ENCODE results near the gene TIMM21. TPM values are rescaled to one million over a fixed set of nuclear protein-coding genes. Genes with fewer than 3 reads are reported as not detected.

Gene TIMM21
- total and polyA plus RNA-seq, 5 donors from 2014 or later, result 8.8 to 20.0 (median 15.6) TPM

GRCh38 chr18:74148543-74149070, 284 bp downstream of the TIMM21 start:
- Mint-ChIP-seq H3K4me1 (peaks cover 17 to 62% (median 38%) of the 10 kb centered on the region in 4 donors), H3K4me3 (peak overlapping the region; percentile 95 to 99 (median 97)), H3K9me3 (peaks cover 0 to 2% (median 0%) of the 10 kb centered on the region in 7 donors), H3K36me3 (peaks cover 15% of the 10 kb centered on the region), H3K27me3 (peaks cover 12% of the 10 kb centered on the region), H3K27ac (peak overlapping the region; percentile 98 to 100 (median 100))
- H3K27ac ChIP-seq (ENCODE audit: insufficient read depth, low read length, poor library complexity, severe bottlenecking), result peak overlapping the region; percentile 97
- no peak for DNase-seq
- H3K27me3 ChIP-seq (ENCODE audit: control insufficient read depth, insufficient read depth, low read length), result no peaks in the 10 kb centered on the region
- H3K4me3 ChIP-seq (ENCODE audit: low read depth, low read length), result peak overlapping the region; percentile 100
- H3K4me1 ChIP-seq (ENCODE audit: control insufficient read depth, insufficient read depth, low read length, poor library complexity, severe bottlenecking), result peaks cover 22% of the 10 kb centered on the region
- peaks cover 3% of the 10 kb centered on the region for H3K36me3 ChIP-seq (ENCODE audit: control insufficient read depth, insufficient read depth, low read length)
- ATAC-seq (ENCODE audit: low read depth in 2 of 2), result no peak
- H3K9me3 ChIP-seq (ENCODE audit: control insufficient read depth in 2 of 2, low read length in 2 of 2), result no peaks in the 10 kb centered on the region

- Histone ChIP-seq H3K27ac (ENCODE audit: insufficient read depth, low read length, poor library complexity, severe bottlenecking) (no peak overlapping the region), H3K4me1 (ENCODE audit: control insufficient read depth, insufficient read depth, low read length, poor library complexity, severe bottlenecking) (peaks cover 22% of the 10 kb centered on the region), H3K27me3 (ENCODE audit: control insufficient read depth, insufficient read depth, low read length) (no peaks in the 10 kb centered on the region), H3K9me3 (ENCODE audit: control insufficient read depth in 2 of 2, low read length in 2 of 2) (no peaks in the 10 kb centered on the region), H3K36me3 (ENCODE audit: control insufficient read depth, insufficient read depth, low read length) (peaks cover 9% of the 10 kb centered on the region), H3K4me3 (ENCODE audit: low read depth, low read length) (peak overlapping the region; percentile 100)
- Mint-ChIP-seq H3K27ac (peak overlapping the region in 2 of 3 donors; percentile 65 to 100), H3K4me1 (peaks cover 17 to 62% (median 39%) of the 10 kb centered on the region in 4 donors), H3K9me3 (peaks cover 0 to 2% (median 0%) of the 10 kb centered on the region in 7 donors), H3K4me3 (peak overlapping the region; percentile 62 to 96 (median 78)), H3K27me3 (peaks cover 12% of the 10 kb centered on the region), H3K36me3 (peaks cover 19% of the 10 kb centered on the region)
- DNase-seq, result no peak
- no peak for ATAC-seq (ENCODE audit: low read depth in 2 of 2)
Observed at GRCh38 chr18:74149878-74150277, 1.6 kb downstream of the TIMM21 start.

- Histone ChIP-seq H3K4me1 (ENCODE audit: control insufficient read depth, insufficient read depth, low read length, poor library complexity, severe bottlenecking) (peaks cover 16% of the 10 kb centered on the region), H3K9me3 (ENCODE audit: control insufficient read depth in 2 of 2, low read length in 2 of 2) (no peaks in the 10 kb centered on the region), H3K4me3 (ENCODE audit: low read depth, low read length) (no peak overlapping the region), H3K27ac (ENCODE audit: insufficient read depth, low read length, poor library complexity, severe bottlenecking) (no peak overlapping the region), H3K27me3 (ENCODE audit: control insufficient read depth, insufficient read depth, low read length) (no peaks in the 10 kb centered on the region), H3K36me3 (ENCODE audit: control insufficient read depth, insufficient read depth, low read length) (peaks cover 27% of the 10 kb centered on the region)
- H3K4me1 Mint-ChIP-seq, result peaks cover 17 to 52% (median 36%) of the 10 kb centered on the region in 4 donors
- H3K27ac Mint-ChIP-seq, result no peak overlapping the region
- H3K9me3 Mint-ChIP-seq, result peaks cover 0 to 2% (median 0%) of the 10 kb centered on the region in 7 donors
- peak overlapping the region in 2 of 4 donors; percentile 44 to 79 for H3K4me3 Mint-ChIP-seq
- peaks cover 34% of the 10 kb centered on the region for H3K36me3 Mint-ChIP-seq
- ATAC-seq (ENCODE audit: low read depth in 2 of 2) (no peak), DNase-seq (no peak)
- peaks cover 6% of the 10 kb centered on the region for H3K27me3 Mint-ChIP-seq
Observed at GRCh38 chr18:74152270-74152669, 3.9 kb downstream of the TIMM21 start.

GRCh38 chr18:74152857-74153256, 4.5 kb downstream of the TIMM21 start:
- Histone ChIP-seq H3K36me3 (ENCODE audit: control insufficient read depth, insufficient read depth, low read length) (peaks cover 33% of the 10 kb centered on the region), H3K4me3 (ENCODE audit: low read depth, low read length) (no peak overlapping the region), H3K9me3 (ENCODE audit: control insufficient read depth in 2 of 2, low read length in 2 of 2) (no peaks in the 10 kb centered on the region), H3K27ac (ENCODE audit: insufficient read depth, low read length, poor library complexity, severe bottlenecking) (no peak overlapping the region), H3K27me3 (ENCODE audit: control insufficient read depth, insufficient read depth, low read length) (no peaks in the 10 kb centered on the region), H3K4me1 (ENCODE audit: control insufficient read depth, insufficient read depth, low read length, poor library complexity, severe bottlenecking) (peaks cover 13% of the 10 kb centered on the region)
- Mint-ChIP-seq H3K27me3 (peaks cover 3% of the 10 kb centered on the region), H3K36me3 (peaks cover 35% of the 10 kb centered on the region), H3K4me3 (peak overlapping the region in 1 of 4 donors; percentile 79), H3K4me1 (peaks cover 17 to 47% (median 33%) of the 10 kb centered on the region in 4 donors), H3K27ac (no peak overlapping the region), H3K9me3 (no peaks in the 10 kb centered on the region)
- no peak for DNase-seq
- ATAC-seq (ENCODE audit: low read depth in 2 of 2), result no peak

- Mint-ChIP-seq H3K36me3 (peaks cover 40% of the 10 kb centered on the region), H3K27ac (no peak overlapping the region)
Observed at GRCh38 chr18:74153377-74153776, 5.1 kb downstream of the TIMM21 start.

GRCh38 chr18:74153793-74154192, 5.5 kb downstream of the TIMM21 start:
- H3K4me1 ChIP-seq (ENCODE audit: control insufficient read depth, insufficient read depth, low read length, poor library complexity, severe bottlenecking), result peaks cover 11% of the 10 kb centered on the region
- H3K9me3 ChIP-seq (ENCODE audit: control insufficient read depth in 2 of 2, low read length in 2 of 2), result no peaks in the 10 kb centered on the region
- Mint-ChIP-seq H3K4me1 (peaks cover 13 to 40% (median 28%) of the 10 kb centered on the region in 4 donors), H3K27me3 (no peaks in the 10 kb centered on the region), H3K4me3 (no peak overlapping the region), H3K27ac (no peak overlapping the region), H3K36me3 (peaks cover 44% of the 10 kb centered on the region), H3K9me3 (no peaks in the 10 kb centered on the region)
- ATAC-seq (ENCODE audit: low read depth in 2 of 2) (no peak), DNase-seq (no peak)
- no peaks in the 10 kb centered on the region for H3K27me3 ChIP-seq (ENCODE audit: control insufficient read depth, insufficient read depth, low read length)
- H3K27ac ChIP-seq (ENCODE audit: insufficient read depth, low read length, poor library complexity, severe bottlenecking), result no peak overlapping the region
- peaks cover 41% of the 10 kb centered on the region for H3K36me3 ChIP-seq (ENCODE audit: control insufficient read depth, insufficient read depth, low read length)
- no peak overlapping the region for H3K4me3 ChIP-seq (ENCODE audit: low read depth, low read length)

More at GRCh38 chr18:74153377-74153776, 5.1 kb downstream of the TIMM21 start:
- no peak overlapping the region for H3K27ac ChIP-seq (ENCODE audit: insufficient read depth, low read length, poor library complexity, severe bottlenecking)
- peaks cover 13% of the 10 kb centered on the region for H3K4me1 ChIP-seq (ENCODE audit: control insufficient read depth, insufficient read depth, low read length, poor library complexity, severe bottlenecking)
- Mint-ChIP-seq H3K4me1 (peaks cover 17 to 44% (median 31%) of the 10 kb centered on the region in 4 donors), H3K27me3 (no peaks in the 10 kb centered on the region), H3K4me3 (no peak overlapping the region), H3K9me3 (no peaks in the 10 kb centered on the region)
- H3K27me3 ChIP-seq (ENCODE audit: control insufficient read depth, insufficient read depth, low read length), result no peaks in the 10 kb centered on the region
- peaks cover 38% of the 10 kb centered on the region for H3K36me3 ChIP-seq (ENCODE audit: control insufficient read depth, insufficient read depth, low read length)
- H3K4me3 ChIP-seq (ENCODE audit: low read depth, low read length), result no peak overlapping the region
- DNase-seq (no peak), ATAC-seq (ENCODE audit: low read depth in 2 of 2) (no peak)
- no peaks in the 10 kb centered on the region for H3K9me3 ChIP-seq (ENCODE audit: control insufficient read depth in 2 of 2, low read length in 2 of 2)

GRCh38 chr18:74154716-74155115, 6.4 kb downstream of the TIMM21 start:
- ATAC-seq (ENCODE audit: low read depth in 2 of 2), result no peak
- H3K27ac Mint-ChIP-seq, result no peak overlapping the region

GRCh38 chr18:74155276-74155675, 7.0 kb downstream of the TIMM21 start:
- H3K36me3 ChIP-seq (ENCODE audit: control insufficient read depth, insufficient read depth, low read length), result peaks cover 50% of the 10 kb centered on the region
- H3K27ac Mint-ChIP-seq, result peak overlapping the region in 2 of 3 donors; percentile 29 to 66
- no peaks in the 10 kb centered on the region for H3K27me3 Mint-ChIP-seq

More at GRCh38 chr18:74154716-74155115, 6.4 kb downstream of the TIMM21 start:
- Histone ChIP-seq H3K9me3 (ENCODE audit: control insufficient read depth in 2 of 2, low read length in 2 of 2) (no peaks in the 10 kb centered on the region), H3K4me3 (ENCODE audit: low read depth, low read length) (no peak overlapping the region), H3K27me3 (ENCODE audit: control insufficient read depth, insufficient read depth, low read length) (no peaks in the 10 kb centered on the region), H3K36me3 (ENCODE audit: control insufficient read depth, insufficient read depth, low read length) (peaks cover 47% of the 10 kb centered on the region), H3K4me1 (ENCODE audit: control insufficient read depth, insufficient read depth, low read length, poor library complexity, severe bottlenecking) (peaks cover 7% of the 10 kb centered on the region), H3K27ac (ENCODE audit: insufficient read depth, low read length, poor library complexity, severe bottlenecking) (no peak overlapping the region)
- H3K9me3 Mint-ChIP-seq, result no peaks in the 10 kb centered on the region
- peaks cover 49% of the 10 kb centered on the region for H3K36me3 Mint-ChIP-seq
- no peak for DNase-seq
- no peaks in the 10 kb centered on the region for H3K27me3 Mint-ChIP-seq
- H3K4me1 Mint-ChIP-seq, result peaks cover 6 to 31% (median 20%) of the 10 kb centered on the region in 4 donors
- no peak overlapping the region for H3K4me3 Mint-ChIP-seq

More at GRCh38 chr18:74155276-74155675, 7.0 kb downstream of the TIMM21 start:
- peak overlapping the region in 1 of 4 donors; percentile 2 for H3K4me3 Mint-ChIP-seq
- no peaks in the 10 kb centered on the region for H3K9me3 Mint-ChIP-seq
- Histone ChIP-seq H3K4me1 (ENCODE audit: control insufficient read depth, insufficient read depth, low read length, poor library complexity, severe bottlenecking) (peaks cover 5% of the 10 kb centered on the region), H3K27ac (ENCODE audit: insufficient read depth, low read length, poor library complexity, severe bottlenecking) (no peak overlapping the region), H3K27me3 (ENCODE audit: control insufficient read depth, insufficient read depth, low read length) (no peaks in the 10 kb centered on the region), H3K9me3 (ENCODE audit: control insufficient read depth in 2 of 2, low read length in 2 of 2) (no peaks in the 10 kb centered on the region), H3K4me3 (ENCODE audit: low read depth, low read length) (no peak overlapping the region)
- peaks cover 6 to 26% (median 16%) of the 10 kb centered on the region in 4 donors for H3K4me1 Mint-ChIP-seq
- DNase-seq (no peak), ATAC-seq (ENCODE audit: low read depth in 2 of 2) (no peak)
- peaks cover 52% of the 10 kb centered on the region for H3K36me3 Mint-ChIP-seq

All from CD4-positive, CD25-positive, alpha-beta regulatory T cell (primary cell).